Activated CD8-positive, alpha-beta memory T cell treated with anti-CD3 and anti-CD28 coated beads, Interleukin-2, amount 50 U/mL, for 24 hours (primary cell): ENCODE data around the gene GTF2F2.

Source experiments
- DNase-seq: peaks from one replicate; pipeline ENCODE4 v3.0.0-alpha.2; 2020; ENCODE audit errors: extremely low read depth

GTF2F2 gene

DNA sequence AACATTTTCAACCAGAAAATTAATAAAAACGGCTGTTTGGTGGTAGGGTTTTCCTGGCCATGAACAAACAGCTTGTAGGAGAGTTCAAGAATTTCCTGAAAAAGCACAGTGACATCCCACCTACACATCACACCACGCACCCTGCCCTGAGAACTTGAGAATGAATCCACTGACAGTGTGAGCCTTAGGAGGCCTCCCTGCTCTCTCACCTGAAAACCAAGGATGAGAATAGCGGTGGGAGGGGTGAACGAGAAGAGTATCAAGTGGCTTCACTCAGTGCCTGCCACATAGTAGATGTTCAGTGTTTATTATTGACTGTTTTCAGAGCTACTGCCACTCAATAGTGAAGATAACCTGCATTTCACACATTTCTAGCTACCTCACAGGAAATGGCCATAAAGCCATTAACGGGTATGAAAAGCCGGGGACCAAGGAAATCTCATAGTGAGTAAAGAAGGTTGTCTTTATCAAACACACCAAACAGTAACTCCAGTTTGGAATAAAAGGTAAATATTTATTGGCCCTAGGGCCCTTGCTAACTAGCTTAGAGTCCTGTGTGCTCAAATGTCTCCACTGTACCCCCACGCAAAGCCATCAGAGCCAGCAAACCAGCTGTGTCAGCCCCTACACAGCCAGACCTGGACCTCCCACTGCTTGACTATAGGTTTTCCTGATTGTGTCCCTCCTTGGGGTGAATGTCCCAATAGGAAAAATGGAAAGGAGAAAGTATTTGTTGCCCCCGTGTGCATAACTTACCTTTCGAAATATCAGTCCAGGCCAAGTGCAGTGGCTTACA, 180.1 kb downstream of the GTF2F2 start:
- no peak for DNase-seq

DNA sequence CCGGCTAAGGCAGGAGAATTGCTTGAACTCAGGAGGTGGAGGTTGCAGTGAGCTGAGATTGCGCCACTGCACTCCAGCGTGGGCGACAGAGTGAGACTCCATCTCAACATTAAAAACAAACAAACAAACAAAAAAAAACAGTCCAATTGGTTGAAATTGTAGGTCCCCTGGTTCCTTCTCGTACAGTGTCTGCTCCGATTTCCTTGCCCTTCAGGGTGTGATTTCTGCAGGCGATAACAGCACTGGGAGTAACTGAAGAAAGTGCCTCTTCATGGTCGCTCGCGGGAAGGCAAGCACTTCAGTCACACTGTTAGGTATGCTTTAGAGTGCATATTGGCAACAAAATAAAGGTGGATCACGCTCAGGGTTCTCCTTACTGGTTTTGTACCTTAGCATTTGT, 181.0 kb downstream of the GTF2F2 start:
- DNase-seq = no peak

DNA sequence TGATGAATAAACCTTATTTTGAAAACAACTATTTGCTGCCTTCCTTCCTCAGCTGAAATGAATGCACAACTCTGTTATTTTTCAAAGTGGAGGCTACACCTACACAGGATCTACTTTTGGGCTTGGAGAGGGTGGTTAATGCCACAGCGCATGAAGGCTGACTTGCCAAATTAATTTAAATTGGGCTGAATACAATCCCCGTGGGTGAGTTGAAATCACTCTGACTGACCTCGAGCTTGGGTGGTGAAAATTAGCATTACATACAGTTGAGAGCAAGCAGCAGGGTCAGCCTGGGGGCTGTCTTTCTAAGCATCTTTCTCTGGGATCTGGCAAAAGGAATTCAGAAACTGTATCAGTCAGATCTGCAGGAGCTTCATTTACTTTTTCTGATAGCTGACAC, 182.2 kb downstream of the GTF2F2 start:
- DNase-seq = no peak

DNA sequence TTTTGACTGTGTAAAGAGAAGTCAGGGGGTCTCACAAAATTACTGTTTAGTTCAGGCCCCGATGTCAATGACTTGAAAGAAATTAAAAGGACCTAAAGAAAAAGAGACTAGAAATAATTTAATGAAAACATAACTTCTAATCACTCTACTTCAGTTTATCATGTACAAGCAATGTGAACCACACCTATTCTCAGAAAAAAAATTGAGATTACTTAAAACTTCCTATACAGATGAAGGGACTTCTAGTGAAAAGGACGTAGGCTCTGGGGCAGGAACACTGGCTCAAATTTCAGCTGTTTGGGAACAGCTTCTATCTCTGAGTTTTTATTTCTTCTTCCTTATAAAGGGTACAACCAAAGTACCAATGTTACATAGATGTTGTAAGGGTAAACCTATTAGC, 182.7 kb downstream of the GTF2F2 start:
- DNase-seq = no peak

DNA sequence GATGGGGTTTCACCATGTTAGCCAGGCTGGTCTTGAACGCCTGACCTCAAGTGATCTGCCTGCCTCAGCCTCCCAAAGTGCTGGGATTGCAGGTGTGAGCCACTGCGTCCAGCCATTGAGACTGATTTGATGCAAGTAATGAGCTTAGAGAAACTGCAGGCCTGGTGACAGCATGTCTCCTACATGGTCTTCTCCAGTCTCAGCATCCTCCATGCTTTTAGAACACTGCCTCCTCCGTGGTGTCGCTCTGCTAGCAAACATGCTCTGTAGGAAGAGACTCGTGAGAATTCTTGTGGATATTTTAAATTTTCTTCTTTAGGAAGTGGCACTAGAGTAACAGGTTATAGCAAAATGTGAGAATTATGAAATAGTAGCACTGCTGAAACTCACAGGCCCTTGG, 183.6 kb downstream of the GTF2F2 start:
- DNase-seq = no peak

DNA sequence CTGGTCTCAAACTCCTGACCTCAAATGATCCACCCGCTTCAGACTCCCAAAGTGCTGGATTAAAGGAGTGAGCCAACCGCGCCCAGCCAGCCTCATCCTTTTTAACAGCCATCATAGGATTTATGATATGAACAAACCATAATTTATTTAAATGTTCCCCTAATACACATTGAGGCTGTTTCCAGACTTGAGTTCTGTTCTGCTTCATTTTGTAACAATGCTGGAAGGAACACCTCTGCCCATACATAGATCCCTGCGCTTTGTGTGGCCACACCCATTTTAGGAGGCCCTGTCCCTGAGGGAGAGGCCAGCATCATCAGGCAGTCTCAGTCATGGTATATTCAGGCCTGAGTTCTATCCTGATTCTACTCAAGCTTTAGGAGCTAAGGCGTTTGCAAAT, 184.8 kb downstream of the GTF2F2 start:
- no peak for DNase-seq

DNA sequence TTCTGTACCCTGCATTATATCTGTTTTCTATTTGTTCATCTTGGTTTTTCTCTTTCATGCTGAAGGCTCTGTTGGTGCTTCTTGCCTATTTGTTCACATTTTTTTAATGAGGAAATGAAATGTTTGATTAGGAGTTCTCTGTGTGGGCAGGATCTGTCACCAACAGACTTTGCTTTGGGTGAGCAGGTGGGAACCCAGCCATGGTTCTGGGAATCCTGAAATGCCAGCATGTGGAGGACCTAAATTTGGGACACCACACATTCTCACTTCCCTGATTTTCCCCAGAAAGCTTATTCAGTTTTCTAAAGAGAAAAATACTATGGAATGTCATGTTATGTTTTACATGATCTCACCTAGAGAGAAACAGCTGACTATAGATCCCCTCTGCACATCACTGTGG, 186.7 kb downstream of the GTF2F2 start:
- DNase-seq = no peak

DNA sequence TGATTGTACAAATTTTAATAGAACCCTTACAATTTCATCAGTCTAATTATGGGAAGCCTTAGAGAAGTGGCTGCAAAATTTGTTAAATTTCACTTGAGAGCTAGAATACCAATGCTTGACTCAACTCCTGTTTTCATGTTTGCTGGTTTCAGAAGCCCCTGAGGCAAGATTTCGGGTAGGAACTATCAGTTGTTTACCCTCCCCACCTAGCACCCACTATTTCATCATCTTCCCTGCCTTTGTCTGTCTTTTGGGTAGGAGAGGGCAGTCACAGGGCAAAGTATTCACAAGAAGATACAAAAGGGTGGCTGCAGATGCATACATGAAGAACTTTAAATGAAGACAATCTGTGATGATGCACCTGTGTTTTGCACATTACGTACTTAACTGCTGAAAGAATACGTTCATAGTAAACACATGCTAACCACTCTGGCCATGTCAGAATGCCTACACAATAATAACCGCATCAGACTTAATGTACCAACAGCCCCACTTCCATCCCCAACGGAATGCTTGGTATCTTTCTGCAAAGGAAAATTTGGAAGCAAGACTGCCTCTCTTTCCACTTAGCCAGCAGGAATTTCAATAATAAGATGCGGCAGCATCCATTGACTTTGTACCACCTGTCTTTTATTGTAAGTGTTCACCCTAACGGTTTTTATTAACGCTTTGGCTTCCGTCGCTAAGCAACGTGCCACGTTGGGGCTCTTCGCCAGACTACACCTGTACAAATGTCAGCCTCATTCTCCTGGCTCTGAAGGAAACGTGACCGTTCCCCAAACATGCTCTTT, 190.2 kb downstream of the GTF2F2 start:
- DNase-seq = no peak

DNA sequence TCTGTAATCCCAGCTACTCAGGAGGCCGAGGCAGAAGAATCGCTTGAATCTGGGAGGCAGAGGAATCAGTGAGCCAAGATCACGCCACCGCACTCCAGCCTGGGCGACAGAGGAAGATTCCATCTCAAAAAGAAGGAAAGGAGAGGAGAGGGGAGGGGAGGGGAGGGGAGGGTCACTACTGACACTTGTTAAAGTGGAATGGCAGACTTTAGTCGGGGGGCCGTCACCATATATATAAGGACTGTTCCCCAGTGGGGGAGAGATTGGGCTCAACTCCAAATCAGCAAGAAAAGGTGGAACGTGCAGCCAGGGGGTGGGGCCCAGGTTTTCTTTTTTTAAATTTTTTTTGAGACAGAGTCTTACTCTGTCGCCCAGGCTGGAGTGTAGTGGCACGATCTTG, 194.5 kb downstream of the GTF2F2 start:
- no peak for DNase-seq

DNA sequence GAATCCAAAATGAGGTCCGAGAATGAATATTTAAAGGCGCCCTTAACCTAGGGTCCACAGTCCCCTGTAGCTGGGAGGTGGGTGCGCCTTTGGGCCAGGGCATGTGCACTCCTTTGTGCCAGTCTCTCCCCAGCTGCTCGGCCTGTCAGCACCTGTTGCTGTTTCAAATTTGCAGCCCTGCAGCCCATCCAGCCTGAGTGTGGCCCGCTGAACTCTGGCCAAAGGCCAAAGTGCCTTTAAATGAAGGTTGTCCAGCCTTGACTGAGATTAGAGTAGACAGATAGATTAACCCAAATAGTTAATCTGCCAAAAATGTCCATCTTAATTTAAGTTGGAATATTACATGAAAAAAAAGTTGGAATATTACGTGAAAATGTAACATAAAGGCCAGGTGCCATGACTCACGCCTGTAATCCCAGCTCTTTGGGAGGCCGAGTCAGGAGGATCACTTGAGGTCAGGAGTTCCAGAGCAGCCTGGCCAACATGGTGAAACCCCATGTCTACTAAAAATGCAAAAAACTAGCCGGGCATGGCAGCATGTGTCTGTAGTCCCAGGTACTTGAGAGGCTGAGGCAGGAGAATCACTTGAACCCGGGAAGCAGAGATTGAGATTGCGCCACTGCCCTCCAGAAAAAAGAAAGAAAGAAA, 195.3 kb downstream of the GTF2F2 start:
- DNase-seq = no peak

DNA sequence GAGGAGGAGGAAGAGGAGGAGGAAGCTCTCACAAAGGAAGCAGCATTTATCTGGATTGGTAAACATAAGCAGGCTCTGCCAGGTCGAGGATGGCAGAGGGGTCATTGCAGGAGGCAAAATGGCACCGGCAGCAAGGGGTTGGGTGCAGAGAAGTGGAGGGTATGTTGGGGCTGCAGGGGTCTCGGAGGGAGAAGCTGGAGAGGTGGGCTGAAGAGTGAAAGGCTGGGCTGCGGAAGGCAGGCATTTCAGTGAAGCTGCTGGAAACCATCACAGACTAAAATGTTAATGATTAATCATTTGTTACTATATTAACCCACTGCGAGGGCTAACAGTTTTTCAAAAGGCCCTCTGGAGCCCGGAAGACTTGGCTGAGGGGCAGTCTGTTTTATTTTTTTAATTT, 196.0 kb downstream of the GTF2F2 start:
- DNase-seq = no peak

DNA sequence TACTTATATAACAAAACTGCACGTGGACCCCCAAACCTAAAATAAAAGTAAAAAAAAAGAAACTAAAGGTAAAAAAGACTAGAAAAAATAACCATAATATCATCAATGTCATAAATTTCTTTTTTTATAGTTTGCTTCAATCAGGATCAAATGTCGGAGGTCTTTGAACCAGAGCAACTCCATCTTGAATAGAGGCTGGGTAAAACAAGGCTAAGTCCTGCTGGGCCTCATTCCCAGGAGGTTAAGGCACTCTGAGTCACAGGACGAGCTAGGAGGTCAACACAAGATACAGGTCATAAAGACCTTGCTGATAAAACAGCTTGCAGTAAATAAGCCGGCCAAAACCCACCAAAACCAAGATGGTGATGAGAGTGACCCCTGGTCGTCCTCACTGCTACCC, 196.7 kb downstream of the GTF2F2 start:
- no peak for DNase-seq

DNA sequence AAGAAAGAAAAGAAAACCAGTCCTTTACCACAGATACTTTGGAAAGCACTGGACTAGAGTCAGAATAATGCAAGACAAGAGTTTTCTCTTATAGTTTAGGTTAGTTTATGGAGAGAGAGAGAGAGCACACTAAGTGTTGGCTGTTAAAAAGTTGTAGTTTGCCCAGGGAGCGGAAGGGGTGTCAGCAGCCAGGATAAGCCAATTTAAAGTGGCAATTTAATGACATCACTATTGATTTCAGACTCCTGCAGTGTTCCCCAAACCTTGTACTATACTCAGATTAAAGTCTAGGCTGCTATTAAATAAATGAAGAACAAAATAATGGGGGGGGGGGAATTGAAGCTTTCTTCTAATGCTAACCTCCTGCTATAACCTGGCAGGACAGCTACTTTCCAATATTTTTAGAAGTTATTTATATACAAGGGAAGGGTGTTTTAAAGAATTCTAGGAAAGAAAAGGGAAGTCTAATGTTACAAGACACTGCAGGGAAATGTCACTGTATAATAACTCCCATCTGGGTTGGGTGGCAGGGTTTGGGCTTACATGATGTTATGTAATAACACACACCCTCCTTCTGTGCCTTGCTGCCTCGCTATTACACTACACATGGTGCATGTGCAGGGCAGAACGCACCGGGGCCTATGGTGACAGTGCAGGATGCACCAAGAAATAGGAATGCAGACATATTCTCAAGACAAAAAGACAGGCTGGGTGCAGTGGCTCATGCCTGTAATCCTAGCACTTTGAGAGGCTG, 200.7 kb downstream of the GTF2F2 start:
- no peak for DNase-seq

DNA sequence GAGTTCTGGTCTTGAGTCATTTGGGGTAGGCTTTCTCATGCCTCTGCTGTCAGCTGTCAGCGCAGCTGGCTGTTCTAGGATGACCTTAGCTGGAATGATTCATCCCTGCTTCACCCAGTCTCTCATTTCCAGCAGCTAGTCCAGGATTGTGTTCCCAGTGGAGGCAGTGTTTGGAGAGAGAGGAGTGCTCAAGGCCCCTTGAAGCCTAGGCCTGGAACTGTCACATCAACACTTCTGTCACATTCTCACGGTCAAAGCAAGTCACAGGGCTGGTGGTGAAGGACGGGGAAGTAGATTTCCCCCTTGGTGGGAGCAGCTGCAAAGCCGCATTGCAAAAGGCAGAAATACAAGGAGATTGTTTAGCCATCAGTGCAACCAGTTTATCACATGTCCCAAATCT, 205.5 kb downstream of the GTF2F2 start:
- DNase-seq = no peak

DNA sequence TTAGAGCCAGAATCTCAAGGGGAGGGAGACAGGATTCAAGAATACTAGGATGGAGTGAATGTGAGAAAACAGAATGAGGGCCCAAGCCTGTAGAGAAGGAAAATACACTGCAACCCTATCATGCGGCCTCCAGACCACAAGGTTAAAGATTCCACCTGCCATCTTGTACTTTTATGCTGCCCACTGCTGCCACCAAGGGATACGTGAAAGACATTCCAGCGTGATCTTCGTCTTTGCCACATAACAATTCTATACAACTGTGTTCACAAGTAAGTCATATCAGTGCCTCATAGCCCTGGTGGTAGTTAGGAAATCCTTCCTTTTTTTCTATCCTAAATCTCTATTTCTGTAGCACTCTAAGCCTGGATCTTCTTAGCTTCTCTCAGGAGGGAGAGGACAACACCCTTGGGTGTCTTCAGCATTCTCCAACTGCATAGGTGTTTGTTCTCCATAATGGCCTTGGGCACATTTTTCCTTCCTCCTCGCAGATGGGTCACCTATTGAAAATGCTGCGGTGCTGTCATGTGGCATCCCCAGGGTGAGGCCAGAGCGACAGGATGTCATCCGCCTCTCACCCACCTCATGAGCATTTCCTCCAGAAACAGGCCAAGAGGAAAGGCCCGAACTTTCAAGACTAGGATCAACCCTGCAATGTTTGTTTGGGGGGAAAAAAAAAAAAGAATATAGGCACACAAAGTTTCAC, 207.1 kb downstream of the GTF2F2 start:
- no peak for DNase-seq

DNA sequence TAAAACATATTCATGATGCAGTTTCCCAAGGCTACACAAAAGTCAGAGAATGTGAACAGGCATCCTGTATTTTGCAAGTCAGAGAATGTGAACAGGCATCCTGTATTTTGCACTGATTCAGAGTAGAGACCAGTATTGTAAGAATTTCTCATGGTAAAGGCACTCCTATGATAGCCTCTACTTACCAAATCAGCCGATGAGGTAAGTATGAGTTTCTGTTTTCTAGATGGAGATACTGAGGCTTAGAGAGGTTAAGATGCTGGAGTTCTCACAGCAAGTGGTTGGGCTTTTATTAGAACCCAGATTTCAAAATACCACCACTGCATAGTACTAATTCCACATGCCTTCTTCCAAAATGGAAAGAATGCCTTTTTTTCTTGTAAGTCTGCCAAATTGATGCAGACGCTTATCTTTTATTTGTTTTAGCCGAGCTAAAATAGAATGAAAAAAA, 208.4 kb downstream of the GTF2F2 start:
- DNase-seq = no peak

DNA sequence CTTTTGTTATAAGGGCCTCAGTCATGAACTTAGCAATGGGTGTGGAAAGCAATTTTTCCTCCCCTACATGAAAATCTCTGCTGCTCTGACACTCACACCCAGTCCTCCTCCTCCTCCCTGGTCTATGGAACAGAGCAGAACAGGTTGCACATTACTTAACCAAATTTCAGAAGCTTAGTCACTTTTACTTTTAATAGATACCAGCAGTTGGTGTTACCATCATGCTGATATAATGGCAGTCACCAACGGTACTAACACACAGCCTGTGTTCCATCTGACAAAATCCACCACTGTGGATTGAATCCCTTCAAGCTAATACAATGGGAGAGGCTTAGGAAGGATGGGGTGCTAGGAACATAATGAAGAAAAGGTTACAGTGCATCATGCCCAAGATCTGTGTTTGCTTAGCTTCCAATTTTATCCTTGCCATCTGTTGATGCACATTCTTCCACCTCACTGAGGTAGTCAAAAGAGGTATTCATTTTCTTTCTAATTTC, 210.9 kb downstream of the GTF2F2 start:
- no peak for DNase-seq

DNA sequence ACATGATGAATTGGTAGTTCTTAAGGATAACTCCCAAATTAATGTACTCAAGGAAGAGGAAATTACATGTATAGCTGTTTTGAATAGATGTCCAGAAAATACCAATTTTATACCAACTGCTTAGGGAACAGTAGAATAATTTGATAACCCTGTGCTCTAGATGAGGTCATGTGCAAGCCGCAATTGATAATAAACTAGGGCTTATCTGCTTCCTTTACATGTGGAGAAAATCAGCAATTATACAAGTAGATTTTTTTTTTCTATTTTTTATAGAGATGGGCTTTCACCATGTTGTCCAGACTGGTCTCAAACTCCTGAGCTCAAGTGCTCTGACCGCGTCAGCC, 211.4 kb downstream of the GTF2F2 start:
- DNase-seq = no peak

DNA sequence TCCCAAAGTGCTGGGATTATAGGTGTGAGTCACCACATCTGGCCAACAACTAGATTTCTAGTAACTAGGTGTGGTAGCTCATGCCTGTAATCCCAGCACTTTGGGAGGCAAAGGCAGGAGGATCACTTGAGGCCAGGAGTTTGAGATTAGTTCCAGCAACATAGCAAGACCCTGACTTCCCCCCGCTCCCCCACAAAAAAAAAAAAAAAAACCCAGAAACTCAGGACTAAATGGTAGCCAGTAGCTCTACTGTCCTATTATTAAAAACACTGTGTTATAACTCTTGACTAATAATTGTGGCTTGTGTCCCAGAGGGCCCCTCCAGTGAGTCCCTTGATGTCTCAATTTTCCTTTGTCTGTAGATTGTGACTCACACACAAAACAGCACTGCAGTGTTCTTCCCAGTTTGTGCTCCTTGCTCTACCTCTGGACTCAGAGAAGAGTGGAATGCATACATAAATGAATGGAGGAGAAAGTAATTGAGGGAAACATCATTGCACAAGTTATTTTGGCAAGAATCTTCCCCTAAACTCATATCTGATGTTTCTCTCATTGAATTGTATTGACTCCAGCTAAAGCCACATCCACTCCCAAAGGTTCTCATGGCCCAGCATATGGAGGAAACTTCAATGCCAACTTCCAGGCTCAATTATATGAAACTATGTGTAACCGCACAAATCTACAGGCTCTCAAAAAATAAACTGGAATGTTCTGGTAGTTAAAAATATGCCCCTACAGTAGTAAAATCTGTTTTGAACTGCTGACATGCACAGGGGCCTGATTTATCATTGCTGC, 211.9 kb downstream of the GTF2F2 start:
- DNase-seq = no peak

DNA sequence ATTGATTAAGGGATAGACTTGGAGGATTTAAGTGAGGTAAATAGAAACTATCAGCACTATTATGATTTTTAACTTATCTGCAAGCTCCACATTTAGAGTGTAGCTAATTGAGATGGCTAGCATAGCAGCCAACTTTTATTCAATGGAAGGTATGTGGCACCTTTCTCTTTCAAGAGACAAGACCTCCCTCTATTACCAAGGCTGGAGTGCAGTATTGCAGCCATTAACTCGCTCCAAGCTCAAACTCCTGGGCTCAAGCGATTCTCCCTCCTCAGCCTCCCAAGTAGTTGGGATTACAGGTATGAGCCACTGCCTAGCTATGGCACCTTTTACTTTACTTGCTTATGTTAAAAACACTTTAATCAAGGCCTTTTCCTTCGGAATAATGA, 212.5 kb downstream of the GTF2F2 start:
- DNase-seq = no peak
